Choroid plexus epithelial cell (primary cell): Measurements from ENCODE around the gene DAB2.

Source experiments
- DNase-seq: peaks from one replicate; pipeline ENCODE4 v3.0.0-alpha.2; 2010; ENCODE audit warnings: low read depth
- H3K4me3 ChIP-seq: 2 replicates; pipeline ENCODE4 v1.5.1; 2011; ENCODE audit warnings: low read depth, mild to moderate bottlenecking, control low read depth, low read length, moderate library complexity
- CTCF ChIP-seq: conservative IDR thresholded peaks from 2 replicates; pipeline ENCODE4 v1.5.1; 2011; ENCODE audit warnings: low read depth, mild to moderate bottlenecking, control low read depth, inconsistent platforms, low read length, moderate library complexity

DAB2 gene

DNA sequence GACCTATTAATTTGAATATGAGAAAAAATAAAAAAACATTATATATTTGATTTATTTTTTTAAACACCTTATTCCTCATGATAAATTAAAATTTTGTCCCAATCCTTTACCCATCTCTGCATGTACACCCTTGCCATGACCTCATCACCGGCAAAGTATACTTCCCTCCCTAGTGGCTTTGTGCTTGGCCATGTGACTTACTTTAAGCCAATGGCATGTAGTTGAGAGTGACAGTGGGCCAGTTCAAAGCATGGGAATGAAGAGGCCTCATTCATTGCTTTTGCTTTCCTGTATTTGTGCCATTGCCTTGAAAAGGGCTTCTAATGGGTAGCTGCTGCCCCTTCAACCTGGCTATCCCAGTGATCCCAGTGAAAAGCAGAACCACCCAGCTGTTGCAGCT lies 91.7 kb downstream of the DAB2 start:
- no peak overlapping the region for H3K4me3 ChIP-seq
- DNase-seq: no peak
- no peak for TF ChIP-seq CTCF

DNA sequence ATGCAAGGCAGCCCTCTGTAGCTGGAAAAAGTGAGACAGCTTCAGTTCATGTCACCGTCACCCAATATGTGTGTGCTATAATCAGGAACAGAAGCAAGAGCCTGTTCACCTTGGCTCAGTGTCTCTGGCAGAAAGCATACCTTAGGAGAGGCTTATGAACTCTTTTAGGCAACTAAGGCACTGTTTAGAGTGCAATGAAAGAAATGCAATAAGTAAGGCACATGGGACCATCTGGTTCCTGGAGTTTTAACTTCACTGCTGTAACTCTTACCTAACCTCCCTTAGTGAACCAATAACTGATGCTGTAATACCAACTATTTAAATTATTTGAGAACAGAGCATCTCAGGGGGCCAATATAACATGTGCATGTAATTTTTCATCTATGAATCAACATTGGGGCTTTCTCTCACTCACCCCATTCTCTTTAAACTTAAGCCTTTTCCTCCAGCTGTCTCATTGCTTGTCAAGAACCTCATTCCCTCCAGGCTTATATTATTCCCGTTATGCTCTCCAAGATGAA lies 92.9 kb downstream of the DAB2 start:
- DNase-seq: no peak
- H3K4me3 ChIP-seq: no peak overlapping the region
- no peak for TF ChIP-seq CTCF

DNA sequence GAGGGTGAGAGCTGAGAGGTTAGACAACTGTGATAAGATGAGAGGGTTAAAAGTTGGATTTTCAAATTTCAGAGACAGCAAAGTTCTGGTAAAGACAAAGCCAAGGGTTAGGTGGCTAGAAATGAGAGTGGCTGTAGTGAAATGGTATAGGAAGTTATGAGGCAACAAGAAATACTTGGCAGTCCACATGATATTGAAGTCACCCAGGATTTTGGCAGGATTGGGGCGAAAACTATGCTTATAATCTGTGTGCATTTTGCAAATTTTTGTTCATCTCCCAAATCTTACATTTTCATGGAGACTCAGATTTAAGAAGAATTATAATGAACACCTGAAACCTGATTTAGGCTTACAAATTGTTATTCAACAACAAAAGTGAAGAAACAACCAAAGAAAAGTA lies 96.0 kb downstream of the DAB2 start:
- no peak for TF ChIP-seq CTCF
- no peak for DNase-seq
- no peak overlapping the region for H3K4me3 ChIP-seq

DNA sequence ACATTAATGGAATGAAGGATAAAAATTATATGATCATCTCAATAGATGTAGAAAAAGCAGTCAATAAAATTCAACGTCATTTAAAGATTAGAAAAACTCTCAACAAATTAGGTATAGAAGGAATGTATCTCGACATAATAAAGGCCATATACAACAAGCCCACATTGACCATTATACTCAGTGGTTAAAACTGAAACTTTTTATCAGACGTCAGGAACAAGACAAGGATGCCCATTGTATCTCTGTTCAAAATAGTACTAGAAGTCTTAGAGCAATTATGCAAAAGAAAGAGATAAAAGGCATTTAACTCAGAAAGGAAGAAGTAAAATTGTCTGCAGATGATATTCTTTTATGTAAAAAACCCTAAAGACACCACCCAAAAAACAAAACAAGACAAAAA lies 101.2 kb downstream of the DAB2 start:
- TF ChIP-seq CTCF: no peak
- no peak overlapping the region for H3K4me3 ChIP-seq
- no peak for DNase-seq
